ENCODE data around the gene FAM98B. TPM values are rescaled to one million over a fixed set of nuclear protein-coding genes. Genes with fewer than 3 reads are reported as not detected.
"Not testable (repeated sequence)": the region's sequence is repeated elsewhere in the genome, so short reads cannot be mapped to it uniquely, and the experiment has no call there.

FAM98B gene
- total RNA-seq, 1 experiment from 2014 or later = 50.0 TPM

DNA sequence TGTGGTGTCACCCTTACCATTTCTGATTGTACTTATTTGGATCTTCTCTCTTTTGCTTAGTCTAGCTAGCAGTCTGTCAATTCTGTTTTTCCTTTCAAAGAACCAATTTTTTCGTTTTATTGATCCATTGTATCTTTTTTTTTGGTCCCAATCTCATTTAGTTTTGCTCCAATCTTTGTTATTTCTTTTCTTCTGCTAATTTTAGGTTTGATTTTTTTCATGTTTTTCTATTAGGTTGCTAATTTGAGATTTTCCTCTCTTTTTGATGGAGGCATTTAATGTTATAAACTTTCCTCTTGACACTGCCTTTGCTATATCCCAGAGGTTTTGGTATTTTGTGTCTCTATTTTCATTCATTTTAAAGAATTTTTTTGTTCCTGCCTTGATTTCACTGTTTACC, 16.9 kb upstream of the FAM98B start:
- Histone ChIP-seq H3K23me2 (ENCODE audit: insufficient read length, low read depth, low read length, poor library complexity, severe bottlenecking) (no peaks in the 10 kb centered on the region), H3K79me1 (ENCODE audit: insufficient read depth, low read depth, low read length, poor library complexity, severe bottlenecking) (no peaks in the 10 kb centered on the region), H3K56ac (ENCODE audit: insufficient read length, low read depth, low read length) (no peak overlapping the region), H2BK5ac (ENCODE audit: insufficient read length, low read length) (no peak overlapping the region), H4K8ac (replicated peaks; ENCODE audit: insufficient read length, low read depth, low read length) (no peak overlapping the region), H2BK12ac (ENCODE audit: insufficient read length, low read depth, low read length) (no peak overlapping the region), H3K14ac (ENCODE audit: insufficient read depth, low read length) (no peak overlapping the region), H3K4me2 (ENCODE audit: insufficient read depth, insufficient read length, low read length) (no peak overlapping the region), H4K20me1 (ENCODE audit: control insufficient read depth, insufficient read depth, insufficient read length) (no peaks in the 10 kb centered on the region), H3K9me3 (ENCODE audit: control insufficient read depth, low read depth, low read length) (no peaks in the 10 kb centered on the region), H4K91ac (ENCODE audit: insufficient read length, low read depth, low read length) (no peak overlapping the region), H3K23ac (ENCODE audit: insufficient read length, low read depth, low read length) (no peak overlapping the region), H3T11ph (ENCODE audit: low read length) (no peak overlapping the region), H2BK20ac (ENCODE audit: low read depth, low read length, poor library complexity, severe bottlenecking) (no peak overlapping the region), H4K5ac (ENCODE audit: insufficient read length, low read depth, low read length) (no peak overlapping the region), H3K4me1 (ENCODE audit: insufficient read depth, low read length) (no peaks in the 10 kb centered on the region), H3K4ac (ENCODE audit: low read depth, low read length) (no peak overlapping the region), H2AFZ (ENCODE audit: low read length) (no peak overlapping the region), H3K27ac (ENCODE audit: insufficient read length, low read depth, low read length) (no peak overlapping the region), H3K18ac (ENCODE audit: insufficient read length, low read depth, low read length) (no peak overlapping the region), H2AK5ac (ENCODE audit: insufficient read length, low read length) (no peak overlapping the region), H3K9ac (ENCODE audit: extremely low read depth, insufficient read length, low read length) (no peak overlapping the region), H3K27me3 (ENCODE audit: insufficient read depth, low read length) (no peaks in the 10 kb centered on the region), H3K79me2 (ENCODE audit: insufficient read depth, low read length) (no peaks in the 10 kb centered on the region), H2BK120ac (ENCODE audit: low read depth, low read length, poor library complexity, severe bottlenecking) (no peak overlapping the region), H2BK15ac (ENCODE audit: low read depth, low read length) (no peak overlapping the region)
- Mint-ChIP-seq H3K27me3 (ENCODE audit: low read depth) (peaks cover 14% of the 10 kb centered on the region), H3K27ac (no peak overlapping the region), H3K4me1 (peaks cover 5 to 7% of the 10 kb centered on the region in 2 experiments), H3K9me3 (no peaks in the 10 kb centered on the region; a peak in 1 of 5 replicates), H3K36me3 (ENCODE audit: insufficient read depth in 1 of 3, low read depth in 3 of 3) (no peaks in the 10 kb centered on the region), H3K4me3 (no peak overlapping the region)
- TF ChIP-seq, protein P1, sequence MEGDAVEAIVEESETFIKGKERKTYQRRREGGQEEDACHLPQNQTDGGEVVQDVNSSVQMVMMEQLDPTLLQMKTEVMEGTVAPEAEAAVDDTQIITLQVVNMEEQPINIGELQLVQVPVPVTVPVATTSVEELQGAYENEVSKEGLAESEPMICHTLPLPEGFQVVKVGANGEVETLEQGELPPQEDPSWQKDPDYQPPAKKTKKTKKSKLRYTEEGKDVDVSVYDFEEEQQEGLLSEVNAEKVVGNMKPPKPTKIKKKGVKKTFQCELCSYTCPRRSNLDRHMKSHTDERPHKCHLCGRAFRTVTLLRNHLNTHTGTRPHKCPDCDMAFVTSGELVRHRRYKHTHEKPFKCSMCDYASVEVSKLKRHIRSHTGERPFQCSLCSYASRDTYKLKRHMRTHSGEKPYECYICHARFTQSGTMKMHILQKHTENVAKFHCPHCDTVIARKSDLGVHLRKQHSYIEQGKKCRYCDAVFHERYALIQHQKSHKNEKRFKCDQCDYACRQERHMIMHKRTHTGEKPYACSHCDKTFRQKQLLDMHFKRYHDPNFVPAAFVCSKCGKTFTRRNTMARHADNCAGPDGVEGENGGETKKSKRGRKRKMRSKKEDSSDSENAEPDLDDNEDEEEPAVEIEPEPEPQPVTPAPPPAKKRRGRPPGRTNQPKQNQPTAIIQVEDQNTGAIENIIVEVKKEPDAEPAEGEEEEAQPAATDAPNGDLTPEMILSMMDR (conservative IDR thresholded peaks at IDR 0.05) = no peak
- WGBS (ENCODE audit: extremely low coverage, insufficient read length, low lambda C conversion rate) = no CpG with 5 or more reads among the region's 1 CpG
- no peak for DNase-seq

DNA sequence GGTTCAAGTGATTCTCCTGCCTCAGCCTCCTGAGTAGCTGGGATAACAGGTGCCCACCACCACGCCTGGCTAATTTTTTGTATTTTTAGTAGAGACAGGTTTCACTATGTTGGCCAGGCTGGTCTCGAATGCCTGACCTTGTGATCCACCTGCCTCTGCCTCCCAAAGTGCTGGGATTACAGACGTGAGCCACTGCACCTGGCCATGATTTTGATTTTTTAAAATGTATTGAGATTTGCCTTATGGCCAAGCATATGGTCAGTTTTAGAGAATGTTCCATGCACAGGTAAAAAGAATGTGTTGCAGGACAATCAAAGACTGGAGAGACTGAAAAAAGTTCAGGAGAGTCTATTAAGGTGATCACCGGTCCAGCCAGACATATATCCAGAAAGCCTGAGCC, 16.3 kb upstream of the FAM98B start:
- H3K9me3 Mint-ChIP-seq; H3K4me3 Mint-ChIP-seq; H3K23ac ChIP-seq (ENCODE audit: insufficient read length, low read depth, low read length): not testable (repeated sequence)

More for the DNA sequence above, 16.3 kb upstream of the FAM98B start:
- H3K23me2 ChIP-seq (ENCODE audit: insufficient read length, low read depth, low read length, poor library complexity, severe bottlenecking); H3K27ac ChIP-seq (ENCODE audit: insufficient read length, low read depth, low read length); H3K9me3 ChIP-seq (ENCODE audit: control insufficient read depth, low read depth, low read length); H3K79me2 ChIP-seq (ENCODE audit: insufficient read depth, low read length); H2AFZ ChIP-seq (ENCODE audit: low read length); H2AK5ac ChIP-seq (ENCODE audit: insufficient read length, low read length); H3K79me1 ChIP-seq (ENCODE audit: insufficient read depth, low read depth, low read length, poor library complexity, severe bottlenecking); DNase-seq; H2BK15ac ChIP-seq (ENCODE audit: low read depth, low read length); H4K5ac ChIP-seq (ENCODE audit: insufficient read length, low read depth, low read length); H3K14ac ChIP-seq (ENCODE audit: insufficient read depth, low read length); H3K18ac ChIP-seq (ENCODE audit: insufficient read length, low read depth, low read length); H3K36me3 Mint-ChIP-seq (ENCODE audit: insufficient read depth in 1 of 3, low read depth in 3 of 3); H3K56ac ChIP-seq (ENCODE audit: insufficient read length, low read depth, low read length); H4K8ac ChIP-seq (replicated peaks; ENCODE audit: insufficient read length, low read depth, low read length); H3K4me1 Mint-ChIP-seq; H3K4ac ChIP-seq (ENCODE audit: low read depth, low read length); H3K27me3 ChIP-seq (ENCODE audit: insufficient read depth, low read length); H3K27ac Mint-ChIP-seq; H2BK120ac ChIP-seq (ENCODE audit: low read depth, low read length, poor library complexity, severe bottlenecking); H4K20me1 ChIP-seq (ENCODE audit: control insufficient read depth, insufficient read depth, insufficient read length); H3K4me1 ChIP-seq (ENCODE audit: insufficient read depth, low read length); H2BK5ac ChIP-seq (ENCODE audit: insufficient read length, low read length); H2BK20ac ChIP-seq (ENCODE audit: low read depth, low read length, poor library complexity, severe bottlenecking); H2BK12ac ChIP-seq (ENCODE audit: insufficient read length, low read depth, low read length); H4K91ac ChIP-seq (ENCODE audit: insufficient read length, low read depth, low read length); H3K9ac ChIP-seq (ENCODE audit: extremely low read depth, insufficient read length, low read length); H3K4me2 ChIP-seq (ENCODE audit: insufficient read depth, insufficient read length, low read length); H3T11ph ChIP-seq (ENCODE audit: low read length): not testable (repeated sequence)
- WGBS (ENCODE audit: extremely low coverage, insufficient read length, low lambda C conversion rate) = no CpG with 5 or more reads among the region's 4 CpGs
- H3K27me3 Mint-ChIP-seq (ENCODE audit: low read depth) = peaks cover 14% of the 10 kb centered on the region

Measured in H9 (cell line).